Activated effector memory CD4-positive, alpha-beta T cell treated with anti-CD3 and anti-CD28 coated beads, Interleukin-2, amount 50 U/mL, for 16 hours (primary cell): ENCODE results near the gene ORAI1.
"Not testable (repeated sequence)": the region's sequence is repeated elsewhere in the genome, so short reads cannot be mapped to it uniquely, and the experiment has no call there.

ENCODE experiments used
- DNase-seq: peaks from one replicate; pipeline ENCODE4 v3.0.0-alpha.2; 2020

ORAI1 gene

GRCh38 chr12:121649819-121650353 lies 23.6 kb downstream of the ORAI1 start:
- DNase-seq, result no peak

- DNase-seq, result no peak
Measured at GRCh38 chr12:121651320-121651719, 25.0 kb downstream of the ORAI1 start.

- no peak for DNase-seq
Measured at GRCh38 chr12:121652767-121653497, 26.6 kb downstream of the ORAI1 start.

GRCh38 chr12:121653999-121654398 lies 27.7 kb downstream of the ORAI1 start:
- no peak for DNase-seq

GRCh38 chr12:121656122-121656521 lies 29.8 kb downstream of the ORAI1 start:
- no peak for DNase-seq

- DNase-seq, result no peak
Measured at GRCh38 chr12:121657305-121658008, 31.1 kb downstream of the ORAI1 start.

GRCh38 chr12:121661353-121662105 lies 35.2 kb downstream of the ORAI1 start:
- not testable (repeated sequence) for DNase-seq

GRCh38 chr12:121663610-121663929 lies 37.2 kb downstream of the ORAI1 start:
- no peak for DNase-seq

- DNase-seq, result not testable (repeated sequence)
Measured at GRCh38 chr12:121666829-121667228, 40.5 kb downstream of the ORAI1 start.

GRCh38 chr12:121668750-121669520 lies 42.6 kb downstream of the ORAI1 start:
- peak; percentile 82 for DNase-seq

- no peak for DNase-seq
Measured at GRCh38 chr12:121669521-121669900, 43.2 kb downstream of the ORAI1 start, which contains the start of gene MORN3. Gene MORN3 (minus strand): TSS chr12:121669654. CDS start chr12:121669483, 171 bp downstream.

GRCh38 chr12:121673013-121673511 lies 46.7 kb downstream of the ORAI1 start:
- no peak for DNase-seq

- DNase-seq, result no peak
Measured at GRCh38 chr12:121676190-121676589, 49.9 kb downstream of the ORAI1 start.

- DNase-seq, result no peak
Measured at GRCh38 chr12:121678305-121678704, 52.0 kb downstream of the ORAI1 start.

- DNase-seq, result no peak
Measured at GRCh38 chr12:121678716-121679300, 52.5 kb downstream of the ORAI1 start.

GRCh38 chr12:121679661-121680197 lies 53.4 kb downstream of the ORAI1 start:
- not testable (repeated sequence) for DNase-seq

GRCh38 chr12:121688966-121689365 lies 62.6 kb downstream of the ORAI1 start:
- no peak for DNase-seq

- DNase-seq, result no peak
Measured at GRCh38 chr12:121689430-121689829, 63.1 kb downstream of the ORAI1 start.
